ENCODE data around the gene BCAP31. TPM values are rescaled to one million over a fixed set of nuclear protein-coding genes. Genes with fewer than 3 reads are reported as not detected.

BCAP31 gene
- total RNA-seq, 1 experiment from 2014 or later = 150 TPM

GRCh38 chrX:153692611-153693156, 31.5 kb downstream of the BCAP31 start:
- no peak overlapping the region for H3K4me3 Mint-ChIP-seq
- no peaks in the 10 kb centered on the region for H3K9me3 Mint-ChIP-seq
- DNase-seq (ENCODE audit: low spot score) (no peak), ATAC-seq (no peak)
- H3K27ac Mint-ChIP-seq = no peak overlapping the region; the same call in 1 of the 2 replicates
- TF ChIP-seq CREB1 (CRISPR knock-in tag; IDR thresholded peaks at IDR 0.05) = no peak
- no peak for TF ChIP-seq SOX15 (CRISPR knock-in tag; IDR thresholded peaks at IDR 0.05)
- TF ChIP-seq ATF1 (CRISPR knock-in tag; IDR thresholded peaks at IDR 0.05) = no peak
- TF ChIP-seq EMX1 (CRISPR knock-in tag; IDR thresholded peaks at IDR 0.05) = no peak
- no peak for TF ChIP-seq CTCF (IDR thresholded peaks at IDR 0.05)
- no peak for TF ChIP-seq ATF2 (CRISPR knock-in tag; IDR thresholded peaks at IDR 0.05; ENCODE audit: borderline replicate concordance, low read depth)
- TF ChIP-seq FOXP4 (CRISPR knock-in tag; IDR thresholded peaks at IDR 0.05) = no peak
- no peaks in the 10 kb centered on the region for H3K27me3 Mint-ChIP-seq (ENCODE audit: low read depth)
- POLR2A ChIA-PET = interaction anchor here (0.7 kb wide), 1 partner anchor 16 kb away, joined by 3 read pairs; no protein-coding TSS in a partner anchor
- CTCF ChIA-PET = no interaction called here
- H3K36me3 Mint-ChIP-seq = 0 out of 2 replicates have a peak, but pooled peaks cover 3% of the 10 kb centered on the region
- H3K4me1 Mint-ChIP-seq = no peaks in the 10 kb centered on the region

- TF ChIP-seq OVOL2 (CRISPR knock-in tag; IDR thresholded peaks at IDR 0.05; ENCODE audit: borderline replicate concordance) (no peak), ZNF121 (CRISPR knock-in tag; IDR thresholded peaks at IDR 0.05) (no peak), ZNF532 (CRISPR knock-in tag; IDR thresholded peaks at IDR 0.05; ENCODE audit: borderline replicate concordance) (no peak), KAT7 (CRISPR knock-in tag; IDR thresholded peaks at IDR 0.05; ENCODE audit: borderline replicate concordance) (no peak), JAZF1 (CRISPR knock-in tag; IDR thresholded peaks at IDR 0.05) (no peak), TEAD1 (CRISPR knock-in tag; IDR thresholded peaks at IDR 0.05) (no peak), ZNF232 (CRISPR knock-in tag; IDR thresholded peaks at IDR 0.05) (no peak), AFF4 (CRISPR knock-in tag; IDR thresholded peaks at IDR 0.05; ENCODE audit: borderline replicate concordance) (no peak), GRHL2 (CRISPR knock-in tag; IDR thresholded peaks at IDR 0.05; ENCODE audit: insufficient replicate concordance, severe bottlenecking) (no peak), ZNF416 (CRISPR knock-in tag; IDR thresholded peaks at IDR 0.05) (no peak), FOXJ3 (CRISPR knock-in tag; IDR thresholded peaks at IDR 0.05; ENCODE audit: borderline replicate concordance) (no peak), NR3C1 (CRISPR knock-in tag; conservative IDR thresholded peaks at IDR 0.05; ENCODE audit: low read depth) (no peak), SOX15 (CRISPR knock-in tag; IDR thresholded peaks at IDR 0.05) (no peak), NFATC4 (CRISPR knock-in tag; IDR thresholded peaks at IDR 0.05) (no peak), ZBTB43 (CRISPR knock-in tag; IDR thresholded peaks at IDR 0.05) (no peak)
- no peaks in the 10 kb centered on the region for H3K27me3 Mint-ChIP-seq (ENCODE audit: low read depth)
- no peak for ATAC-seq
- no peak overlapping the region; the same call in 1 of the 2 replicates for H3K27ac Mint-ChIP-seq
- no peaks in the 10 kb centered on the region for H3K4me1 Mint-ChIP-seq
- ChIA-PET POLR2A (interaction anchor here (0.7 kb wide), 1 partner anchor 16 kb away, joined by 3 read pairs; no protein-coding TSS in a partner anchor), CTCF (no interaction called here)
- DNase-seq (ENCODE audit: low spot score) = no peak
- no peak overlapping the region for H3K4me3 Mint-ChIP-seq
- 0 out of 2 replicates have a peak, but pooled peaks cover 3% of the 10 kb centered on the region for H3K36me3 Mint-ChIP-seq
- no peaks in the 10 kb centered on the region for H3K9me3 Mint-ChIP-seq
Observed at GRCh38 chrX:153692003-153692402, 32.2 kb downstream of the BCAP31 start.

All from WTC11 (cell line).